Activated T-helper 17 cell treated with anti-CD3 and anti-CD28 coated beads, Interleukin-2, amount 50 U/mL, for 72 hours (primary cell): ENCODE data around the gene PYGM. TPM values are rescaled to one million over a fixed set of nuclear protein-coding genes. Genes with fewer than 3 reads are reported as not detected.
"Not testable (repeated sequence)": the region's sequence is repeated elsewhere in the genome, so short reads cannot be mapped to it uniquely, and the experiment has no call there.

Source experiments
- ATAC-seq: fragments of 150-1000 bp; cut with Tn5 transposase; replicated peaks from 2 replicates; pipeline ENCODE4 v1.10.0; 2021; ENCODE audit warnings: mild to moderate bottlenecking, moderate library complexity
- H3K27ac Mint-ChIP-seq: one replicate; pipeline ENCODE4 v1.8.0; 2022; ENCODE audit warnings: mixed read lengths
- H3K27me3 Mint-ChIP-seq: one replicate; pipeline ENCODE4 v1.8.0; 2022; ENCODE audit warnings: mixed read lengths
- H3K36me3 Mint-ChIP-seq: one replicate; pipeline ENCODE4 v1.8.0; 2022; ENCODE audit warnings: low read depth, mild to moderate bottlenecking, mixed read lengths
- H3K4me1 Mint-ChIP-seq: one replicate; pipeline ENCODE4 v1.8.0; 2022; ENCODE audit warnings: mixed read lengths
- H3K4me3 Mint-ChIP-seq: one replicate; pipeline ENCODE4 v1.8.0; 2022; ENCODE audit warnings: mild to moderate bottlenecking, mixed read lengths
- H3K9me3 Mint-ChIP-seq: one replicate; pipeline ENCODE4 v1.8.0; 2022; ENCODE audit warnings: mixed read lengths
- total RNA-seq, 2 donors: library from RNA; stranded (reverse); gene quantifications; one replicate each; pipeline ENCODE4 v1.2.3, GENCODE V29; 2022

The PYGM gene
- total RNA-seq, 2 donors from 2014 or later: 4.0 to 4.7 TPM

- Mint-ChIP-seq H3K9me3 (no peaks in the 10 kb centered on the region), H3K36me3 (no peaks in the 10 kb centered on the region), H3K27me3 (peaks cover 13% of the 10 kb centered on the region), H3K4me1 (no peaks in the 10 kb centered on the region), H3K27ac (no peak overlapping the region), H3K4me3 (no peak overlapping the region)
- no peak for ATAC-seq
These were observed 56.7 kb downstream of the PYGM start for GRCh38 chr11:64703048-64703447.

- not testable (repeated sequence) for H3K9me3 Mint-ChIP-seq, H3K4me3 Mint-ChIP-seq, ATAC-seq, H3K36me3 Mint-ChIP-seq, H3K4me1 Mint-ChIP-seq, H3K27ac Mint-ChIP-seq
- H3K27me3 Mint-ChIP-seq: peaks cover 11% of the 10 kb centered on the region
These were observed 57.8 kb downstream of the PYGM start for GRCh38 chr11:64701956-64702355.

- H3K4me3 Mint-ChIP-seq: no peak overlapping the region
- H3K36me3 Mint-ChIP-seq: no peaks in the 10 kb centered on the region
- peaks cover 11% of the 10 kb centered on the region for H3K27me3 Mint-ChIP-seq
- H3K9me3 Mint-ChIP-seq: no peaks in the 10 kb centered on the region
- H3K27ac Mint-ChIP-seq: no peak overlapping the region
- ATAC-seq: no peak
- H3K4me1 Mint-ChIP-seq: no peaks in the 10 kb centered on the region
These were observed 61.3 kb downstream of the PYGM start for GRCh38 chr11:64698427-64698826.

- Mint-ChIP-seq H3K4me3 (no peak overlapping the region), H3K27ac (no peak overlapping the region), H3K36me3 (no peaks in the 10 kb centered on the region), H3K9me3 (no peaks in the 10 kb centered on the region), H3K27me3 (peaks cover 18% of the 10 kb centered on the region), H3K4me1 (peaks cover 2% of the 10 kb centered on the region)
- no peak for ATAC-seq
These were observed 62.0 kb downstream of the PYGM start for GRCh38 chr11:64697663-64698375.

Other genes starting within 250 kb of the PYGM start
- not detected for gene SLC22A11, start 204.0 kb downstream of the PYGM start, total RNA-seq
- not detected for gene SLC22A12, start 168.8 kb downstream of the PYGM start, total RNA-seq
- gene NRXN2, start 36.8 kb downstream of the PYGM start, total RNA-seq: 1 to 10 TPM in 1 of 2 donors, under 1 TPM in 1; 0.11 to 1.2 TPM
- gene RASGRP2, start 15.8 kb downstream of the PYGM start, total RNA-seq: 10 to 100 TPM; 11.0 to 21.6 TPM
- gene SF1, start 18.6 kb upstream of the PYGM start, total RNA-seq: 100 to 1,000 TPM; 316 to 397 TPM
- gene MAP4K2, start 43.2 kb upstream of the PYGM start, total RNA-seq: 10 to 100 TPM; 65.9 to 82.5 TPM
- 10 to 100 TPM; 17.9 to 28.2 TPM for gene MEN1, start 50.6 kb upstream of the PYGM start, total RNA-seq
- gene CDC42BPG, start 84.7 kb upstream of the PYGM start, total RNA-seq: under 1 TPM; 0.37 to 0.71 TPM
- gene EHD1, start 118.6 kb upstream of the PYGM start, total RNA-seq: 100 to 1,000 TPM in 1 of 2 donors, 10 to 100 TPM in 1; 96.5 to 107 TPM
- gene ATG2A, start 157.2 kb upstream of the PYGM start, total RNA-seq: 10 to 100 TPM; 20.9 to 23.1 TPM
- 10 to 100 TPM; 14.6 to 43.0 TPM for gene PPP2R5B, start 164.7 kb upstream of the PYGM start, total RNA-seq
- gene GPHA2, start 175.9 kb upstream of the PYGM start, total RNA-seq: under 1 TPM in 1 of 2 donors, not detected in 1; 0.43 TPM
- 1 to 10 TPM in 1 of 2 donors, not detected in 1; 1.1 TPM for gene MAJIN, start 212.1 kb upstream of the PYGM start, total RNA-seq
- gene BATF2, start 237.0 kb upstream of the PYGM start, total RNA-seq: under 1 TPM; 0.28 to 0.37 TPM